Measurements from ENCODE around the gene PTPRG.
A peak's percentile ranks its signal among the peaks of the same experiment; 100 is the strongest.

The PTPRG gene

DNA sequence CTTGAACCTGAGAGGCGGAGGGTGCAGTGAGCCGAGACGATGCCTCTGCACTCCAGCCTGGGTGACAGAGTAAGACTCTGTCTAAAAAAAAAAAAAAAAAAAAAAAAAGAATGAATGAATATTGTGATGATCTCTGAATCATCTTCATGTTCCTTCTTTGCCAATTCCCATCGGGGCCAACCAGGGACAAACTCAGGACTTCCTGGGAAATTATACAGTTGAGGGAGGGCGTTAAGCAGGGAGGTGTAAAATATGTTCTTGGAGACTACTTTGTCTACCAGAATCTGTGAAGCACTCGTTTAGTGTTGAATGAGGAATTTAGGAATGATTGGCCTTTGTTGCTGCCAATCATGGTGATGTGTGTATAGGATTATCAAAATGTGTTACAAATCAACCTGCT lies 210.6 kb downstream of the PTPRG start:
- DNase-seq = no peak

DNA sequence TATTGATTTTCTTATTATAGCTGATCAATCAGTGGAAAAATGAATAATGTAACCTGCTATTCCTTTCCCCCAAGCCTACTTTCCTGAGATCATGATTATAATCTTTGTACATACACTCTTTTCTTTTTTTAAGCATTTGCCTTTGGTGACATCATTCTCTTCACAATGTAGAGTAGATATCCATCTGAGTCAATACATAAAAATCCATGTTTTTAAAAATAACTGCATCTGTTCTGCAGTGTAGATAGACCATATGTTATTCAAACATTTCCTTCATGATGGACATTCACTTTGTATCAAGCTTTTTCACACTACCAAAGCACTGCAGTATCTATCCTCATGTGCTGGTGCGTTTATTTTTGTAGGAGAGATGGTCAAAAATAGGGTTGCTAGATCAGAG lies 211.1 kb downstream of the PTPRG start:
- DNase-seq = no peak

DNA sequence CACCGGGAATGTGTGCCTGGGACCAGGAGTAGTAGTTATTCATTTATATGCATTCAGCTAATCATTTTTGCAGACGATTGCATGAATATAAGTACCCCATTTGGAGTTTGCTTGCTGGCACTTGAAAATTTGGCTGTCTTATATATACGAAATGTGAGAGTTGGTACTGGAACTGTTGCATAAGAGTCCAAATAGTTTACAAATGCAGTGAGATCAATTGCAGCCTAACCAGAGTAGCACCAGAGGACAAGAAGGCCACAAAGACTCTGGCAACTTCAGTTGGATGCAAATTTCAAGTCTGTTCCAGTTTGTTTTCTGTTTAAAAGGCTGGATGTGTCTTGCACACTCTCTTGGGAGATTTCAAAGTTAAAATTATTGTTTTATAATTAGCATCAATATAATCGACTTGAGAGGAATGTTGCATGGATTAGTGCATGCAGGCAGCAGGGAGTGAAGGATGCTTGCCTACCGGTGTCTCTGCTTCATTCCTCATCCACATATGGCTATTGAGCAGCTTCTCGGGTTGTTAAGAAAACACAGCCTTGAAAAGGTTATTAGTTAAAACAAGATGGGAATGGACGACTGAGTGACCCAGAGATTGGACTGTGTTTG lies 213.0 kb downstream of the PTPRG start:
- DNase-seq = no peak

DNA sequence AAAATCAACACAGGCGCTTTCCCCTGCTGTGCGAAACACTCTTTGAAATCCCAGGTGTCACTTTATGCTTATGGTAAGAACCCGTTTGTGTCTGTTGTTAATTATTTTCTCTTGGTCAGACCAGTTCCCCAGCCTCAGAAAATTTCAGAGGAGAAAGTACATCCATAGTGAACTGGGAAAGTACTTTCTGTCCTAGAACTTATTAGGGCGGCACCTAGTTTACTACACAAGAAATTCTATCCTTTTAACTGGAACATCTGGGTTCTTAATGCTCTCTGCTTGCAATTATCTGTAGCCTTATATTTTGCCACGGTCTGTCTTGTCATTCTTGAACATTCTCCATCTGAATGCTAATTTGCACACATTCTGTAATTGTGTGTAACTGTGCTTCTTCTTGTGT lies 215.0 kb downstream of the PTPRG start:
- no peak for DNase-seq

DNA sequence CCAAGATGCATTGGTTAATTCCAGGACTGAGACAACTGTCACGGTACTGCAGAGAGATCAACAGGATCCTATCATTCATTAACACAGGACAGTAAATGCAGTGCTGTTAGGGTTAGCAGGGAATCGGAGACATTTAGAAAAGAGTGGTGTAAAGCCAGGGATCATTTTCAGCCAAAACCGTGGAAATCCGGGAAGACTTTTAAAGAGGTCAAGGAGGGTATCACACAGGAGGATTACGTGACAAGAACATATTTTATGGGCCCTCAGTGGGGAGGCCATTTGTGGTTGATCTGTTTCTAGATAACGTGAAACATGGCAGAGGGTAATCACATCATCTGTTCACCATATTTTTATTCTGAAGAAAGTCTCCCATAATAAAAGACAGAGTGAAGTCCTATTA lies 216.1 kb downstream of the PTPRG start:
- no peak for DNase-seq

DNA sequence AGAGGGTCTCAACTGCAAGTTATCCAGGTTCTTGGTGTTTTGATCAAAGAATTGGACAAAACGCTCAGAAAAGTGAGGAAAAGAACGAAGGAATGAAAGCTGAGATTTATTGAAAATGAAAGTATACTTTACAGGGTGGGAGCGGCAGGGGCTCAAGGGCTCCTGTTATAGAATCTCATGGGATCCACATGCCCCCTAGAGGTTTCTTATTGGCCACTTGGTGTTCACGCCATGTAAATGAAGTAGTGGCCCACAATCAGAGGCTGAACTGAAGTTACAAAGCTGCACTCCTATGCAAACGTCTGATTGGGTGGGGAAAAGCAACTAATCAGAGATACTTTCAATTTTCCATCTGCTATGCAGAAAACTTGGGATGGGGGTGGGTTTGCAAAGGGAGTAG lies 216.7 kb downstream of the PTPRG start:
- peak; percentile 14 for DNase-seq

DNA sequence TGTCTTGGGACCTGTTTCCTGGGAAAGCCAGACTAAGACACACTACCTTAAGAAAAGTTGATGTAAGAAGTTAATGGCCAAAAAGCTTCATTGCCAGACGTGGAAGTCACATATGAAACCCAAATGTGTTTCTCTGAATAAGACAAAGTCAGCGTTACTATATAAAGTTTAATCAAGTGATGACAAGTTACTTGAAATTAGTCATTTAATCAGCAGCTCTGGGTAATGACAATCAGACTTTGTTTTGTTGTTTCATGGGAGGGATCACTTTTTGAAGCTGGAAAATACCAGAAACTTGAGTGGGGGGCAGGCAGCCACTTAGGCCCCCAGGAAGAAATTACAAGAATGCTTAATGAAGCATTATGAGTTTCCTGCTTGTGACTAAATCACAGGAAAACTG lies 218.6 kb downstream of the PTPRG start:
- DNase-seq = no peak

DNA sequence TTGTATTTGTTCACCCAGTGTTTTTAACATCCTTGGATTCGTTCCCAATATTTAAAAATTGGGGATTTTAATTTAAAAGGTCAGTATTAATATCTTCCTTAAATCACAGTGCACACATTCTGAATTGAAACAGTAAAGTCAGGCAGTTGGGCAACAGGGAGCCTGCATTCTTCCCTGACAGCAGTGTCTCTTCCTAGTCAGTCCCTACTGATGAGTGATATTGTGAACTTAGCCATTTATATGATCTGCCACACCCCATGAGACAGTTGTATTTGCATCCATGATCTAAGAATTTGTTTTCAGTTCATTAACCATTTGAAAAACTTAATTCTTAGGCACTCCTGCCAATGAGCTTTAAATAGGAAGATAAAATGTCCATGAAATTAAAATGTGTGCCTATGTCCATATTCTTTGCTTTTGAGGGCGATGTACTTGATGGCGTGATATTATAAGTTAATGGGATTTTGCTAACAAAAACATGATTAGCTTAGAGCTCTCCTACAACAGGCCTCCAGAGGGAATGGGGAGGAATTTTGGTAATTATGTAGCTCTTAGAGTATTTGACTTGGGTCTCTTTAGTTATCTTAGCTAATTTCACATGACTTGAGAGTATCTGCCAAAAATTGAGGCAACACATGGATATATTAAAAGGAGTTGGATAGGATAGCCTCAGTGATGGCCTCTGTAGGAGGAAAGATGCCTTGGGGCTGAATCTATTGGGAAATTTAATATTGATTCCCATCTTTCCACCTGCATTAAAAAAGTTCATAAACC lies 219.3 kb downstream of the PTPRG start:
- DNase-seq = no peak

DNA sequence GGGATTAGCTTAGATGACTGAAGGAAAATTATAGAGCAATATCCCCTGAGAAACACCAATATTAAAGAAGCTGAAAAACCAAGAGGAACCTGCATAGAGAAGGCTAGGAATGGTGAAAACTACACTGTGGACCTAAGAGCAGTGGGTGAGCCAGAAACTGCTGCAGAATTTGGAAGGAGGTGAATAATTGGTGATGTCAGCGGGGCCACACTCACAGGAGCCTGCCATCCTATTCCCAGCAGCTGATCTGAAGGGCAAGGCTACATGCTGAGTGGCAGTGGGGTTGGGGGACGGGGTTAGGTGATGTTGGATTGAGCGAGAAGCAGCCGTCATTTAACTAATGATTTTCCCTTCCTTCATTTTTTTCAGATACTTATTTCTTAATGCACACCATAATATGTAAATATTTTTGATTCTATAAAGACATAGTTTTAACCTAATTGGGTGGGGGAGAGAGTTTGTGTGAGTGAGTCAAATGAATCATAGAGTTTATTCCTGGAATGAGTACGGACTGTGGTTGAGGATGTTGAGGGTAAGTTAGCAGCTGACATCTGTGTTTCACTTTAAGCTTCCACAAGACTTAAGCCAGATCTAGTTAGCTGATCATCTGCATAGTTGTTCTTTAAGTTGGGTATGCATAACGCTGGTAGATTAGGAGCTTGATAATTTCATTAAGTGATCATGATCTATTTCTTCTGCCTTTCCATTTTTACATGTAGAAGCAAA lies 222.8 kb downstream of the PTPRG start:
- peak; percentile 4 for DNase-seq

DNA sequence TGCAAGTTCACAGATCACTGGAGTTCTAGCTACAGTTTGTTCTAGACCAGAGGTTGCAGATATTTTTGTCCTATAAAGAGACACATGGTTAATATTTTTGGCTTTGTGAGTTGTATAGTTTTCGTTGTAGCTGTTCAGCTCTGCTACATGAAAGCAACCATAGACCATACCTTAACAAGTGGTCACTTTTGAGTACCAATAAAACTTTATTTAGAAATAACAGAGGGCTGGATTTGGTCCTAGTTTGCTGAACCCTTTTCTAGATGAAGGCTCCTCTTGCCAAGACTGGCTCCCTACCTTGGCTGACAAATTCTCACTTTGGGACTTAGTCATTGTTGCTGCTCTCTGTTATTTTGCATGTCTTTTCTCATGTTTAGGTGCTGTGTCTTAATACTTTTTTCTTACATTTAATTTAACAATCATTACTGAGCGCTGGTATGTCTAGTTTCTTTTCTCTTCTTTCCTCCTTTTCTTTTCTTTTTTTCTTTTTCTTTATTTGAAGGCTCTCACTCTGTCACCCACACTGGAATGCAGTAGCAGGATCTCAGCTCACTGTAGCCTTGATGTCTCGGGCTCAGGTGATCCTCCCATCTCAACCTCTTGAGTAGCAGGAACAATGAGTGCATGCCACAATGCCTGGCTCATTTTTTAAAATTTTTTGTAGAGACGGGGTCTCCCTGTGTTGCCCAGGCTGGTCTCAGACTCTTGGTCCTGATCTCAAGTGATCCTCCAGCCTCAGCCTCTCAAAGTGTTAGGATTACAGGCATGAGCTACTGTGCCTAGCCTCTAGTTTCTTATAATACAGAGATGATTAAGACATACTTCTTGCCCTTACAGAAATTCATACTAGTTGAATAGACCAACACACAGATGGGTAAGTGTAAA lies 227.5 kb downstream of the PTPRG start:
- DNase-seq = no peak

DNA sequence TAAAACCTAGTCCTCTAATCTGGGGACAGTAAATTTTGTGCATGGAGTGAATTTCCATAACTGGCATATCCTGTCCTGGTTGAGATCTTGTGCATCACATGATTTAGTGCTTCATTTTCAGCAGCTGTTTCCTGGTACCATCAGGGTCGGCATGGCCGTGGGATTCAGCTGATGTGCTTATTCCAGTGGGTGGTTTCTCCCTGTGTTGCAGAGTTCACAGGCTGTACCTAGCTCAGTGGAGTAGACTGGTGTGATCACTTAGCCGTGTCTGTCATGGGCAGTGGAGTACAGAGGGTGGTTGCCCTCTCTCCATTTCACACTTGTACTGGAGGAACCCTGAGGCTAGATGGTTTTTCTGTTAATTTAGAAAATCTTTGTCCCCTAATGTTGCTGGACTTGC lies 228.5 kb downstream of the PTPRG start:
- no peak for DNase-seq

DNA sequence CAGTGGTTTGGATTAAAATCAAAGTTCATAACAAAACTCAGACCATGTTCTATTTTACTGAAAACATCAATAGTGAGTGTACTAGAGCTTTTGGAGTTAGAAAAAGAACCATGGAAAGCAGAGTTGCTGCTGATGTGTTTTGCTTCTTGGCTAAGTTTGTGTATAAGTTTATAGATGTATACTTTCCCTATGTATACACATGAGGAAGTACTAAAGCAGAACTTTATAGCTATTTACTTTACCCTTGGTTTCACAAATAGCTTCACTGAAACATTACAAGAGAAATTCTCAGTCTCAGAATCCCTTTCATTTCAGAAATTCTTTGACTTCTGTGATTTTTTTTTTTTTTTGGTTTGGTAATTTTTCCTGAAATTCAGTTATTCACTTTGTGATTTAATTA lies 229.0 kb downstream of the PTPRG start:
- DNase-seq = no peak

DNA sequence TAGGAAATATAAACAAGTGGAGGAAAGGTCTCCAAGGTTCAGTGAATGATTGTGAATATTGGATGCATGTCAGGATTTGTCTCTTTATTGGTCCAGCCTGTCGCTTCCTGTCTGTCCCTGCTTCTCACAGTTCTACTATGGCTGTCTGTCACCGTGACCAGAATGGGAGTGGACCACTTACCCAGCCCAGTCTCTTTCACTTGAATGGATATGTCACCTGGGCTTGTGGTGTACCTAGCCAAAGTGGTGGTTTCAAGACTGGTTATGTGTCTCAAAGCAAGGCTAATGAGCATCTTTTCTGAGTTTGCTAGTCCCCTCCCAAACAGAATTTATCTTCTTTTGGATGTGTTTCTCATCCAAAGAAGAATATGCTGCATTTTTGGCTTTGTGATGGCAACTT lies 231.7 kb downstream of the PTPRG start:
- DNase-seq = no peak

DNA sequence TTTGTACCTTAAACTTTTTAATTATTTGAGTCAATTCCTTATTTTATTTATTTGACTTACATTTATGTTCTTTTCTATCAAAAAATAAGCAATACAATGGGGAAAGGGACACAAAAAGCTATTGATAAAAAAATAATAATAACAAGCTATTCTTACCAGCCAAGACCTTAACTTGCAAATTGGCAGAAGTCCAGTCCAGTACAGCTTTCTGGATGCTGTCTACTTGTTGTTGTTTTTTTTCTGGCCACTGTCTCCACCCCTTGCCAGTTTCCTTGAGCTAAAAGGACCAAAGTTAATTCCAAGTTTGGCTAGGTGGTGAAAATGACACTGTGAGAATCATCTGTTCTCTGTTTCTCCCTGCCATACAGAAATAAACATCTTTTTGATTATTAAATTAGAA lies 232.2 kb downstream of the PTPRG start:
- DNase-seq = no peak

DNA sequence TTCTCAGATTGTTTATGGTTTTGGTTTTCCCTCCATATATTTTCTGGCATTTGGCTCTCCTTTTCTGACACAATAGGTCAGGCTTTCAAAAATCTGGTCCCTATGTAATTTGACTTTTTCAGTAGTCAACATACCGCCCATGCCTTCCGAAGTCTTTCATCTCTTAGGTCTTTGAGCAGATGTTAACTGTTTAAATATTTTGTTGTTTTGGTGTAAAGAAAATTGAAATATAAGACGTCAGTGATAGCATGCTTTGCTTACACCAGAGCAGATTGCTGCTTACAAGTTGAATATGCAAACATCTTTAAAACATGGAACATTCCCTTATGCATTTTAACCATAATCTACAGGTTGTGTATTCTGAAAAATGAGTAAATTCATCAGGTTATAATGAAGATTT lies 233.0 kb downstream of the PTPRG start:
- DNase-seq = no peak

DNA sequence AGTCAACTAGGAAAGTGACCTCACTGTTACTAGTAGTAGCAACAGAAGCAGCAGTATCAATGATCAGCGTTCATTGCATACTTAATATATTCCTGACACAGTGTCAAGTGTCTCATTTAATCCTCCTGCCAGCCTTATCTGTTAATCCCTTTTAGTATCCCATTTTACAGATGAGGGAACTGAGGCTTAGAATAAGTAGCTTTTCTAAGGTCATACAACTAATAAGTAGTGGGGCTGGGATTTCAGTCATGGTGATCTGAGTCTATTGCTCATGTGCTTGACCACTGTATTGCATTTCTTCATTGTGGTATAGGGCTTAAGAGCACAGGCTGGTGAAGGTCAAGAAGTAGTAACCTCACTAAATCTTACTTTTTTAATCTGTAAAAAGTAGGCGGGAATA lies 233.6 kb downstream of the PTPRG start:
- no peak for DNase-seq

DNA sequence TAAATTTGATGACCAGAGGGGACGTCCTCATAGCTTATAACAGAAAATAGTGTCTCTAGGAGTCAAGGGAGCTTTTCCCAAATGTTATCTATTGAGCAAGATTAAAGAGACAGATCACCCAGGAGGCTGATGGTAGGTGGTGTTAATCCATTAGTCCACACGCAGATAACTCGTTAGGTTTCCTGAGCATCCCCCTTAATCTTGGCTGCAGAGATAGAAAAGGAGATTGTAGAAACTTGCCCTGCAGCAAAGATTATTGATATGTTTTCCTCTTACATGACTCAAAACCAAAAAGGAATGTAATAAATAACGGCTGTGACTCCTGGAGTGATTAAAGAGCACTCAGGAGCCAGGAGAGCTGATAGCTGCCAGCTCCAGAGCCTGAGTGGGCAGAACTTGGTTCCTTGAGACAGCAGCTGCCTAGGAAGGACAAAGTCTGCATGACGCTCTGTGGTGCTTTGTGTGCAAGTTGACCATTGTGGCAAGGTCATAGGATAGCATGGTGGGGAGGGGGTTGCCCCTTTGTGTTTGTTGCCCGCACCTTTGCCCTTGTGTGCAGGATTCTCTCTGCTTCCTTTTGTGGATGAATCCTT lies 234.8 kb downstream of the PTPRG start:
- no peak for DNase-seq

DNA sequence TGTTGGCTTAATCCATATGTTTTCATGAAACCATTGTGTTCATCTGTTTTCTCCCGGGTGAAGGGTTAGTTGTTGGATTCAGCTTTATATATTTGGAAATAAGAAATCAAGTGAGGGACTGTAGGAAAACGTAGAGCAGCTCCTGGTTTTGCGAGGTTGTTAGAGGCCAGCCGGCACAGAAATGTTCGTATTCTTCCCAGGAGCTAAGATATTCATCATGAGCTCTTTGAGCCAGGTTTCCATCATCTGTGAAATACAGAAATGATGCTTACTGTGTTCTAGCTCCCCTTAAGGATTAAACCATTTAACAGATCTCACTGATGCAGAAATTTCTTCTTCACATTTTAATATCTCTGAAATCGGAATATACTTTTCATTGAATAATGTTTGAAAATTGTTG lies 235.5 kb downstream of the PTPRG start:
- DNase-seq = no peak

DNA sequence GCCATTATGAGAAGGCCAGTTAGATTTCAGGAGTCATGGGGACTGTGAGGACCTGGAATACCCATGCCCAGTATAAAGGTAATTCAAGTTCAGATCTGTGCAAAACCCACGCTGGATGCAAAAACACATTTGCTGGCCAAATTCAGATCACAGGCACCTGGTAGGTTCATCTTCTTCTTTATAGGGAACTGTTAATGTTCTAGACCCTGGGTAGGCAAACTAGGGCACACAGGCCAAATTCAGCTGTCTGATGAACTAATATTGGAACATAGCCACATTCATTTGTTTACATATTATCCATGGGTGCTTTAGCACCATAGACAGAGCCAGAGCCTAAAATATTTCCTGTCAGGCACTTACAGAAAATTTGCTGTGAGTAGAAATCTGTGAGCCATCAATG lies 241.4 kb downstream of the PTPRG start:
- DNase-seq = no peak

DNA sequence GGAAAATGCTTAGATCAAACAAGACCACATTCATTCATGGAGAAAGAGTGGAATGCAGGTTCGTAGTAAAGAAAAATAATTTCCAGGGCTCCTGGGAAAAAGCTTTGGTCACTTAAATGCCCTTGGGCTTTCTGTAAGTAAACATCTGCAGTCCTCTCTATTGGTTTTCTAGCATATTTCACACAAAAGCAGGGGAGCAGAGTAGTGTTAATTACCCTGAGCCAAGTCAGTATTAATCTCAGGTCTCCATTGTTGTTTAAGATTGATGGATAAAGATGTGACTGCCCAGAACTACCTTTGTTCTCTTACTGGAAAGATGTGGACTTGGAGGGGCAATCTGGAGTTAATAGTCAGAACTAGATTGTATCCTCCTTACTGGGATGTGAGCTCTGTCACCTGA lies 242.6 kb downstream of the PTPRG start:
- no peak for DNase-seq

DNA sequence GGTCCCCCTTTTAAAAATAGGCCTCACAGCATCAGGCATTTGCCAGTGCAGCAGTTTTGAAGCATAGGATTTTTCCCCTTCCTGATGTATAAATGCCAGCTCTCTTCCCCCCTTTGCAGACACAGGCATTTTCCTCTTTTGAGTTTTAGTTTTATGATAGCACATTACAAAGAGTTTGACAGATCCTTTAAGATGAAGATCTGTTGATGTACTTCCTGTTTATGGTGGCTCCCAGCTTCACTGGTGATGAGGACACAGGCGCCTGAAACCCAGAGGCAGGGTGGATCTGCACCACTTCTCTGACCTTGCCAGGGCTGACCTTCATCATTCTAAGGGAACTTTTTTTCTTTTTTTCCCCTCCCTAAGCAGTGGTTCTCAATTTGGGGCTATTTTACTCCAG lies 243.4 kb downstream of the PTPRG start:
- no peak for DNase-seq

DNA sequence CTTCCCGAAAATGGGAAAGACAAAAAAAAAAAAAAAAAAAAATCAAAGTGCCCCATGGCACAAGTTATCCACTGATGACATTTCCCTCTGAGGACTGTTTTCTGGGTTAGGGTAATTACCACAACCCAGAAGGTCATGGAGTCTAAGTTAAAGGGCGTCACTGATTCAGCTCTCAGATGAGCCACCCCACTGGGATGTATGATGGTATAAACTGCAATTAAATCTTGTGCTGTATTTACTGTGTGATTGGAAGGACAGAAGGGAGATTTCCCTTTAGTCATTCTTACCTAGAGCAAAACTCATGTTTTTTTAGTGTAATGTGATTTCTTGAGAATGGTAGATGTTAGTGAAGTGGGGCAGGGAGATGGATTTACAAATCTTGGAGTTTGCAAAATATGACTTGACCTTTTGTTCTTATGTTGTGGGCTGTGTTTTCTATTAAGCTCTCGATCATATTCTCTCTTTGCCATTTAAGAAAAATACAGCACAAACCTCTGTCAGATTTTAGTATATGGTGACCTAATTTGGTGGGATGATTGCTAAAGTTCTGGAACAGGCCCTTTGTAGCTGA lies 244.2 kb downstream of the PTPRG start:
- DNase-seq = no peak

DNA sequence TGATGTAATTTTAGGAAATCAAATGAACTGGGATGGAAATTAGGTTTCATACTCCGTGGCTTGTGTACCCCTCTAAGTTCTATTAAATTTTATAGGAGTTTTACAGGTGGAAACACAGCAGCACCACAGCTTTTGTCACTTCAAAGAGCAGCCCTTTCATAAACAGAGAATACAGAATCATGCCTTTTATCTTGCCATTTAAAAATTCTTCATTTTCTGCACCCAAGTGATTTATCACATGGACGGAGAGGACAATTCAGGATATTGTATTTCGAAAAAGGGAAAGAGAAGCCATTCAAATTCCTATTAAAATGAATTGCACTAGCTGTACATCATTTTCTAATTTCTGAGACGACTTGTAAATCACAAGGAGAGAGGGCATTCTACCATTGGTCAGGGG lies 245.4 kb downstream of the PTPRG start:
- no peak for DNase-seq
